Measurements from ENCODE around the gene NLRP14. TPM values are rescaled to one million over a fixed set of nuclear protein-coding genes. Genes with fewer than 3 reads are reported as not detected.
A peak's percentile ranks its signal among the peaks of the same experiment; 100 is the strongest.

Gene NLRP14
- total and polyA plus RNA-seq, 9 of the 15 experiments (the other 6 are each of a cell fraction or from before 2014, with no cell fraction given), result 0.27 to 1.2 (median 0.54) TPM

- WGBS (ENCODE audit: insufficient coverage, low coverage, missing lambda C conversion rate), result 41% methylated on average over 2 of the region's 2 CpGs
Measured at GRCh38 chr11:6979365-6979764, 40.9 kb upstream of the NLRP14 start.

GRCh38 chr11:6986487-6986886, 33.8 kb upstream of the NLRP14 start:
- DNase-seq (ENCODE audit: extremely low read depth in 1 of 4, low spot score in 3 of 4) (no peak), FAIRE-seq (no peak), ATAC-seq (no peak)
- POLR2A ChIA-PET, result no interaction called here
- Histone ChIP-seq H3K27ac (ENCODE audit: extremely low read depth, low read depth, low read length) (no peak overlapping the region), H3K4me2 (ENCODE audit: insufficient read depth, low read length) (no peak overlapping the region), H2AFZ (ENCODE audit: low read depth, low read length) (no peak overlapping the region), H3K4me1 (replicated peaks in 1 of 2; ENCODE audit: control insufficient read depth in 2 of 2, insufficient read depth in 2 of 2, low read length in 2 of 2) (peaks cover 0 to 4% of the 10 kb centered on the region in 2 experiments; a peak in 1 of 5 replicates), H3K4me3 (no peak overlapping the region), H3K79me2 (ENCODE audit: control insufficient read depth, insufficient read depth, low read length) (no peaks in the 10 kb centered on the region), H3K36me3 (ENCODE audit: control insufficient read depth, insufficient read depth, low read length) (no peaks in the 10 kb centered on the region; the same call in 2 of the 3 replicates), H3K9me3 (replicated peaks; ENCODE audit: control insufficient read depth, insufficient read depth, low read depth, low read length) (no peaks in the 10 kb centered on the region), H3K27me3 (ENCODE audit: control insufficient read depth in 2 of 2, insufficient read depth in 2 of 2, low read length in 2 of 2) (no peaks in the 10 kb centered on the region), H3K9ac (ENCODE audit: insufficient read depth in 1 of 2, low read depth in 2 of 2, low read length in 2 of 2) (no peak overlapping the region), H3K9me1 (ENCODE audit: control insufficient read depth, insufficient read depth, low read length) (no peaks in the 10 kb centered on the region), H4K20me1 (replicated peaks; ENCODE audit: control insufficient read depth, insufficient read depth, low read length) (no peaks in the 10 kb centered on the region)
- TF ChIP-seq AFF1 (IDR thresholded peaks at IDR 0.05; ENCODE audit: low read depth in 1 of 2, partially characterized antibody in 2 of 2) (peak in 1 of 2 experiments; percentile 84), ELK3 (CRISPR knock-in tag; IDR thresholded peaks at IDR 0.05) (no peak)
- WGBS (ENCODE audit: insufficient coverage, low coverage, missing lambda C conversion rate), result 5% methylated on average over 1 of the region's 1 CpG
- intact Hi-C loops (cut with micrococcal nuclease), result no loop called here
- no TSS peak for BruUV-seq (replicated peaks)
- in situ Hi-C loops (cut with MboI), result no loop called here
- CTCF ChIA-PET (ENCODE audit: low intra/inter-chr PET ratio), result no interaction called here

More at GRCh38 chr11:6979365-6979764, 40.9 kb upstream of the NLRP14 start:
- Histone ChIP-seq H3K9me3 (replicated peaks; ENCODE audit: control insufficient read depth, insufficient read depth, low read depth, low read length) (no peaks in the 10 kb centered on the region), H3K27me3 (ENCODE audit: control insufficient read depth in 2 of 2, insufficient read depth in 2 of 2, low read length in 2 of 2) (no peaks in the 10 kb centered on the region), H3K4me2 (ENCODE audit: insufficient read depth, low read length) (no peak overlapping the region), H3K36me3 (ENCODE audit: control insufficient read depth, insufficient read depth, low read length) (no peaks in the 10 kb centered on the region), H3K27ac (ENCODE audit: extremely low read depth, low read depth, low read length) (no peak overlapping the region), H4K20me1 (replicated peaks; ENCODE audit: control insufficient read depth, insufficient read depth, low read length) (no peaks in the 10 kb centered on the region), H3K9me1 (ENCODE audit: control insufficient read depth, insufficient read depth, low read length) (no peaks in the 10 kb centered on the region), H3K4me3 (no peak overlapping the region), H3K9ac (ENCODE audit: insufficient read depth in 1 of 2, low read depth in 2 of 2, low read length in 2 of 2) (no peak overlapping the region), H3K79me2 (ENCODE audit: control insufficient read depth, insufficient read depth, low read length) (no peaks in the 10 kb centered on the region), H2AFZ (ENCODE audit: low read depth, low read length) (no peak overlapping the region), H3K4me1 (replicated peaks in 1 of 2; ENCODE audit: control insufficient read depth in 2 of 2, insufficient read depth in 2 of 2, low read length in 2 of 2) (no peaks in the 10 kb centered on the region)
- no peak for TF ChIP-seq NCOA6 (IDR thresholded peaks at IDR 0.05)
- TF ChIP-seq FOXJ2 (tag; IDR thresholded peaks at IDR 0.05), result no peak
- in situ Hi-C loops (cut with MboI), result no loop called here
- CTCF ChIA-PET (ENCODE audit: low intra/inter-chr PET ratio), result no interaction called here
- FAIRE-seq, result no peak
- no peak for ATAC-seq
- DNase-seq (ENCODE audit: extremely low read depth in 1 of 4, low spot score in 3 of 4), result no peak
- POLR2A ChIA-PET, result interaction anchor here (1.5 kb wide), 1 partner anchor 18 kb away, joined by 5 read pairs; no protein-coding TSS in a partner anchor
- intact Hi-C loops (cut with micrococcal nuclease), result no loop called here
- BruUV-seq (replicated peaks), result no TSS peak

All from K562 (cell line).